GM12891 (cell line): ENCODE results near the gene RNF138.

Experiments
- POLR2A ChIP-seq: IDR thresholded peaks from 2 replicates; pipeline ENCODE4 v1.6.1; 2011; ENCODE audit warnings: low read depth, low read length, control low read depth
- POLR2AphosphoS5 ChIP-seq: IDR thresholded peaks from 2 replicates; pipeline ENCODE4 v1.6.1; 2011; ENCODE audit warnings: low read depth, low read length, control low read depth
- SPI1 ChIP-seq: IDR thresholded peaks from 2 replicates; pipeline ENCODE4 v1.6.1; 2011; ENCODE audit warnings: low read depth, low read length, control low read depth

DNA sequence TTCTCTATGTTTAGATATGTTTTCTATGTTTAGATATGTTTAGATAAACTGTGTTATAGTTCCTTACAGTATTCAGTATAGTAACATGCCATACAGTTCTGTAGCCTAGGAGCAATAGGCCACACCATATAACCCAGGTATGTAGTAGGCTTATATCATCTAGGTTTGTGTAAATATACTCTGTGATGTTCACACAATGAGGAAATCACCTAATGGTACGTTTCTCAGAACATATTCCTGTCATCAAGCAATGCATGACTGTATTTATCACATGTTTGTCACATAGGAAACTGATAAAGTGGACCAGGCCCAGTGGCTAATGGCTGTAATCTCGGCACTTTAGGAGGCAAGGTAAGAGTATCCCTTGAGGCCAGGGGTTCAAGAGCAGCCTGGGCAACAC, 44.0 kb downstream of the RNF138 start:
- TF ChIP-seq POLR2AphosphoS5 (no peak), SPI1 (no peak), POLR2A (no peak)
